B cell (primary cell): ENCODE measurements around the gene IFT27. TPM values are rescaled to one million over a fixed set of nuclear protein-coding genes. Genes with fewer than 3 reads are reported as not detected.

ENCODE experiments used
- ATAC-seq: fragments of 200-7000 bp; cut with Tn5 transposase; one replicate; pipeline ENCODE4 v1.10.0; 2021; ENCODE audit warnings: low read depth, mild to moderate bottlenecking, moderate number of reproducible peaks, moderate library complexity
- CTCF ChIA-PET: fragments of 350-600 bp; sonication (Branson Sonifier 250); formaldehyde crosslinking; loops from one replicate; lab custom pipeline; 2021; ENCODE audit warnings: antibody characterized with exemption, inconsistent platforms; lab: Charles Lee
- POLR2A ChIA-PET: fragments of 350-600 bp; sonication (Branson Sonifier 250); formaldehyde crosslinking; loops from one replicate; lab custom pipeline; 2021; ENCODE audit warnings: antibody characterized with exemption; lab: Charles Lee
- DNase-seq: peaks from one replicate; pipeline ENCODE4 v3.0.0; 2013
- H2AFZ ChIP-seq: 2 replicates; pipeline ENCODE4 v1.6.1; 2012; ENCODE audit warnings: mild to moderate bottlenecking, low read depth, low read length; ENCODE audit not compliant: insufficient read depth, poor library complexity, severe bottlenecking
- H3K27ac ChIP-seq, 2 donors: 1 replicate in 1 of 2; 2 replicates in 1 of 2; pipeline ENCODE4 v1.5.1; 2012 to 2013; ENCODE audit warnings: low read length in 2 of 2, mild to moderate bottlenecking in 2 of 2, moderate library complexity in 1 of 2
- H3K27me3 ChIP-seq, 4 experiments: fragments of 200-600 bp in 1 of 4; sonication (generic) in 1 of 4; replicated peaks in 1 of 4; 1 replicate in 2 of 4; 2 replicates in 2 of 4; pipeline versions ENCODE4 v1.6.1 to v1.7.0; 2013 to 2016; ENCODE audit warnings: low read length in 3 of 4, mild to moderate bottlenecking in 2 of 4, mixed read lengths in 1 of 4, moderate library complexity in 1 of 4; ENCODE audit not compliant: insufficient read depth in 4 of 4, control insufficient read depth in 3 of 4; ENCODE audit errors: control extremely low read depth in 1 of 4
- H3K36me3 ChIP-seq, 2 experiments: replicated peaks in 1 of 2; 1 replicate in 1 of 2; 2 replicates in 1 of 2; pipeline versions ENCODE4 v1.6.1 to v1.7.1; 2013; ENCODE audit warnings: low read length in 1 of 2; ENCODE audit not compliant: insufficient read depth in 2 of 2, control insufficient read depth in 1 of 2; ENCODE audit errors: control extremely low read depth in 1 of 2, extremely low read depth in 1 of 2
- H3K4me1 ChIP-seq, 2 donors: fragments of 200-600 bp in 1 of 2; sonication (generic) in 1 of 2; 1 replicate in 1 of 2; 2 replicates in 1 of 2; pipeline versions ENCODE4 v1.5.1 to v1.6.1; 2013 to 2017; ENCODE audit warnings: low read length in 2 of 2; ENCODE audit not compliant: control insufficient read depth in 2 of 2, insufficient read depth in 2 of 2
- H3K4me2 ChIP-seq: replicated peaks from 2 replicates; pipeline ENCODE3; 2012; ENCODE audit warnings: mild to moderate bottlenecking, low read depth, low read length; ENCODE audit not compliant: poor library complexity, severe bottlenecking
- H3K4me3 ChIP-seq, 5 experiments: fragments of 200-600 bp in 1 of 5; sonication (generic) in 1 of 5; 1 replicate in 3 of 5; 2 replicates in 2 of 5; pipeline versions ENCODE4 v1.5.1 to v1.7.0; 2011 to 2016; ENCODE audit warnings: low read length in 4 of 5, mild to moderate bottlenecking in 4 of 5, low read depth in 2 of 5, control low read depth in 1 of 5, moderate library complexity in 1 of 5; ENCODE audit not compliant: insufficient read depth in 1 of 5; ENCODE audit errors: control extremely low read depth in 1 of 5, extremely low read depth in 1 of 5
- H3K79me2 ChIP-seq: fragments of 200-600 bp; sonication (generic); one replicate; pipeline ENCODE4 v1.6.0; 2016; ENCODE audit warnings: low read length; ENCODE audit not compliant: control insufficient read depth, insufficient read depth
- H3K9ac ChIP-seq: fragments of 200-600 bp; sonication (generic); 2 replicates; pipeline ENCODE4 v1.6.1; 2017; ENCODE audit warnings: mild to moderate bottlenecking, low read length, moderate library complexity
- H3K9me3 ChIP-seq, 3 donors: one replicate each; pipeline versions ENCODE4 v1.6.1 to v1.7.1; 2013; ENCODE audit warnings: low read length in 2 of 3; ENCODE audit not compliant: control insufficient read depth in 2 of 3, insufficient read depth in 1 of 3; ENCODE audit errors: control extremely low read depth in 1 of 3
- H4K20me1 ChIP-seq: 2 replicates; pipeline ENCODE4 v1.6.0; 2012; ENCODE audit warnings: mild to moderate bottlenecking, low read length; ENCODE audit not compliant: insufficient read depth, control insufficient read depth, poor library complexity, severe bottlenecking
- H3K27ac Mint-ChIP-seq: one replicate; pipeline ENCODE4 v1.8.0; 2021; ENCODE audit warnings: mixed read lengths
- H3K27me3 Mint-ChIP-seq: one replicate; pipeline ENCODE4 v1.8.0; 2021; ENCODE audit warnings: mixed read lengths
- H3K4me1 Mint-ChIP-seq: one replicate; pipeline ENCODE4 v1.8.0; 2021; ENCODE audit warnings: mixed read lengths
- H3K4me3 Mint-ChIP-seq: one replicate; pipeline ENCODE4 v1.8.0; 2021; ENCODE audit warnings: mixed read lengths
- H3K9me3 Mint-ChIP-seq: one replicate; pipeline ENCODE4 v1.8.0; 2022; ENCODE audit warnings: mixed read lengths; ENCODE audit not compliant: insufficient read depth
- CTCF ChIP-seq: fragments of 200-600 bp; IDR thresholded peaks from one replicate; pipeline ENCODE4 v1.8.0; 2022; ENCODE audit warnings: antibody characterized with exemption, mild to moderate bottlenecking
- EZH2 ChIP-seq: IDR thresholded peaks from 2 replicates; pipeline ENCODE4 v1.6.1; 2012; ENCODE audit warnings: borderline replicate concordance, low read depth, mild to moderate bottlenecking, moderate library complexity, low read length; ENCODE audit not compliant: insufficient read depth, poor library complexity, severe bottlenecking
- WGBS: methylation state at CpG from one replicate; pipeline ENCODE4 v1.1.5; 2013; ENCODE audit warnings: missing lambda C conversion rate; ENCODE audit not compliant: insufficient coverage; 5-methylcytosine and 5-hydroxymethylcytosine counted together
- intact Hi-C: fragments of 100-400 bp; cut with micrococcal nuclease; formaldehyde crosslinking; loops from one replicate; pipeline ENCODE4 v1.10.0; 2022
- polyA plus RNA-seq: library from polyadenylated mRNA; depleted of rRNA; stranded (reverse); fragments of >200 nt; gene quantifications from 2 replicates; pipeline ENCODE4 v1.2.3, GENCODE V29; 2012
- total RNA-seq, 2 donors: library from RNA; stranded (reverse); fragments of 120-200 nt in 1 of 2; gene quantifications; 1 replicate in 1 of 2; 2 replicates in 1 of 2; pipeline versions ENCODE4 v1.2.3 to v1.2.4, GENCODE V29; 2013 to 2022

The IFT27 gene
- total and polyA plus RNA-seq, 2 donors (not counting 1 experiment from before 2014, with no cell fraction given), result 17.1 to 42.8 TPM

GRCh38 chr22:36738416-36739020 is 37.4 kb downstream of the IFT27 start:
- no peak overlapping the region for H3K9ac ChIP-seq
- no peak overlapping the region for H3K4me3 ChIP-seq
- H3K36me3 ChIP-seq, result no peaks in the 10 kb centered on the region
- H3K27ac ChIP-seq, result no peak overlapping the region
- H3K4me3 Mint-ChIP-seq, result no peak overlapping the region
- H3K27ac Mint-ChIP-seq, result no peak overlapping the region
- intact Hi-C loops, result no loop called here
- H3K27me3 Mint-ChIP-seq, result peaks cover 56% of the 10 kb centered on the region
- H2AFZ ChIP-seq, result no peak overlapping the region
- TF ChIP-seq CTCF, result no peak
- ATAC-seq, result no peak
- ChIA-PET POLR2A (no interaction called here), CTCF (no interaction called here)
- 100% methylated on average over 3 of the region's 6 CpGs for WGBS
- peaks cover 0 to 13% (median 3%) of the 10 kb centered on the region in 4 experiments for H3K27me3 ChIP-seq
- H3K9me3 ChIP-seq, result peaks cover 0 to 9% (median 0%) of the 10 kb centered on the region in 3 donors
- H4K20me1 ChIP-seq, result no peaks in the 10 kb centered on the region
- no peaks in the 10 kb centered on the region for H3K9me3 Mint-ChIP-seq
- no peaks in the 10 kb centered on the region for H3K4me1 Mint-ChIP-seq
- no peaks in the 10 kb centered on the region for H3K79me2 ChIP-seq
- no peak for DNase-seq
- H3K4me1 ChIP-seq, result no peaks in the 10 kb centered on the region
- H3K4me2 ChIP-seq, result no peak overlapping the region

GRCh38 chr22:36737776-36738175 is 38.1 kb downstream of the IFT27 start:
- H3K27me3 Mint-ChIP-seq, result peaks cover 57% of the 10 kb centered on the region
- H3K9ac ChIP-seq, result no peak overlapping the region
- H3K36me3 ChIP-seq, result no peaks in the 10 kb centered on the region
- no peaks in the 10 kb centered on the region for H4K20me1 ChIP-seq
- no peak overlapping the region for H3K4me3 ChIP-seq
- 45% methylated on average over 6 of the region's 6 CpGs for WGBS
- POLR2A ChIA-PET, result no interaction called here
- H3K4me2 ChIP-seq, result no peak overlapping the region
- no peaks in the 10 kb centered on the region for H3K9me3 Mint-ChIP-seq
- CTCF ChIA-PET, result no interaction called here
- no peak overlapping the region for H3K4me3 Mint-ChIP-seq
- no peaks in the 10 kb centered on the region for H3K4me1 ChIP-seq
- no peak for ATAC-seq
- peaks cover 0 to 10% (median 0%) of the 10 kb centered on the region in 3 donors for H3K9me3 ChIP-seq
- peaks cover 0 to 20% (median 3%) of the 10 kb centered on the region in 4 experiments for H3K27me3 ChIP-seq
- no peak for DNase-seq
- H3K27ac Mint-ChIP-seq, result no peak overlapping the region
- no peak overlapping the region for H2AFZ ChIP-seq
- intact Hi-C loops, result no loop called here
- no peak overlapping the region for H3K27ac ChIP-seq
- no peak for TF ChIP-seq CTCF
- no peak for TF ChIP-seq EZH2
- H3K79me2 ChIP-seq, result no peaks in the 10 kb centered on the region
- no peaks in the 10 kb centered on the region for H3K4me1 Mint-ChIP-seq
